GM12801 (cell line): ENCODE data around the gene TBC1D10A.

Source experiments
- CTCF ChIP-seq: IDR thresholded peaks from one replicate; pipeline ENCODE4 v1.5.1; 2011; ENCODE audit warnings: control low read depth; ENCODE audit not compliant: insufficient read length; ENCODE audit errors: extremely low read depth

TBC1D10A gene

GRCh38 chr22:30249049-30250038, 77.4 kb downstream of the TBC1D10A start:
- TF ChIP-seq CTCF = no peak

GRCh38 chr22:30248484-30248883, 78.3 kb downstream of the TBC1D10A start:
- no peak for TF ChIP-seq CTCF

GRCh38 chr22:30247974-30248373, 78.8 kb downstream of the TBC1D10A start:
- no peak for TF ChIP-seq CTCF

GRCh38 chr22:30247561-30247960, 79.2 kb downstream of the TBC1D10A start:
- no peak for TF ChIP-seq CTCF

GRCh38 chr22:30246814-30247376, 79.8 kb downstream of the TBC1D10A start:
- TF ChIP-seq CTCF = no peak

- TF ChIP-seq CTCF = no peak
These were observed 80.5 kb downstream of the TBC1D10A start, which contains the start of gene LIF for GRCh38 chr22:30245985-30246813. Gene LIF, minus strand, starts transcription at chr22:30246759. Its CDS starts 64 bp downstream, at chr22:30246695.
